ENCODE measurements around the gene NAV3.
"Not testable (repeated sequence)": the region's sequence is repeated elsewhere in the genome, so short reads cannot be mapped to it uniquely, and the experiment has no call there.

Gene NAV3

GRCh38 chr12:78194448-78194847, 363.8 kb downstream of the NAV3 start:
- DNase-seq: peak; percentile 97

GRCh38 chr12:78198896-78199295, 368.2 kb downstream of the NAV3 start:
- no peak for DNase-seq

- DNase-seq: no peak
These were observed 369.2 kb downstream of the NAV3 start for GRCh38 chr12:78199926-78200325.

GRCh38 chr12:78204926-78205325, 374.2 kb downstream of the NAV3 start:
- peak; percentile 75 for DNase-seq

GRCh38 chr12:78208092-78208491, 377.4 kb downstream of the NAV3 start:
- DNase-seq: peak; percentile 71

- DNase-seq: peak; percentile 62
These were observed 379.3 kb downstream of the NAV3 start for GRCh38 chr12:78209846-78210505.

- DNase-seq: peak; percentile 28
These were observed 379.8 kb downstream of the NAV3 start for GRCh38 chr12:78210506-78210860.

GRCh38 chr12:78210894-78211302, 380.2 kb downstream of the NAV3 start:
- peak; percentile 73 for DNase-seq

- no peak for DNase-seq
These were observed 390.1 kb downstream of the NAV3 start for GRCh38 chr12:78220811-78221210.

GRCh38 chr12:78224154-78224553, 393.5 kb downstream of the NAV3 start:
- no peak for DNase-seq

GRCh38 chr12:78226763-78227162, 396.1 kb downstream of the NAV3 start:
- DNase-seq: no peak

- peak; percentile 42 for DNase-seq
These were observed 399.0 kb downstream of the NAV3 start for GRCh38 chr12:78229591-78230101.

- DNase-seq: no peak
These were observed 402.1 kb downstream of the NAV3 start for GRCh38 chr12:78232756-78233155.

- DNase-seq: no peak
These were observed 405.6 kb downstream of the NAV3 start for GRCh38 chr12:78236264-78236663.

- no peak for DNase-seq
These were observed 408.9 kb downstream of the NAV3 start for GRCh38 chr12:78239544-78239943.

GRCh38 chr12:78240827-78241226, 410.1 kb downstream of the NAV3 start:
- DNase-seq: no peak

GRCh38 chr12:78241446-78241845, 410.8 kb downstream of the NAV3 start:
- DNase-seq: no peak

GRCh38 chr12:78244916-78245507, 414.3 kb downstream of the NAV3 start:
- no peak for DNase-seq

- DNase-seq: peak; percentile 13
These were observed 417.6 kb downstream of the NAV3 start for GRCh38 chr12:78248321-78248720.

GRCh38 chr12:78249578-78249977, 418.9 kb downstream of the NAV3 start:
- DNase-seq: no peak

- DNase-seq: not testable (repeated sequence)
These were observed 427.0 kb downstream of the NAV3 start for GRCh38 chr12:78257662-78258061.

- no peak for DNase-seq
These were observed 430.3 kb downstream of the NAV3 start for GRCh38 chr12:78260976-78261375.

- no peak for DNase-seq
These were observed 431.2 kb downstream of the NAV3 start for GRCh38 chr12:78261901-78262300.

Data from fibroblast of upper back skin (primary cell).